ENCODE measurements around the gene TCIRG1.

The TCIRG1 gene

DNA sequence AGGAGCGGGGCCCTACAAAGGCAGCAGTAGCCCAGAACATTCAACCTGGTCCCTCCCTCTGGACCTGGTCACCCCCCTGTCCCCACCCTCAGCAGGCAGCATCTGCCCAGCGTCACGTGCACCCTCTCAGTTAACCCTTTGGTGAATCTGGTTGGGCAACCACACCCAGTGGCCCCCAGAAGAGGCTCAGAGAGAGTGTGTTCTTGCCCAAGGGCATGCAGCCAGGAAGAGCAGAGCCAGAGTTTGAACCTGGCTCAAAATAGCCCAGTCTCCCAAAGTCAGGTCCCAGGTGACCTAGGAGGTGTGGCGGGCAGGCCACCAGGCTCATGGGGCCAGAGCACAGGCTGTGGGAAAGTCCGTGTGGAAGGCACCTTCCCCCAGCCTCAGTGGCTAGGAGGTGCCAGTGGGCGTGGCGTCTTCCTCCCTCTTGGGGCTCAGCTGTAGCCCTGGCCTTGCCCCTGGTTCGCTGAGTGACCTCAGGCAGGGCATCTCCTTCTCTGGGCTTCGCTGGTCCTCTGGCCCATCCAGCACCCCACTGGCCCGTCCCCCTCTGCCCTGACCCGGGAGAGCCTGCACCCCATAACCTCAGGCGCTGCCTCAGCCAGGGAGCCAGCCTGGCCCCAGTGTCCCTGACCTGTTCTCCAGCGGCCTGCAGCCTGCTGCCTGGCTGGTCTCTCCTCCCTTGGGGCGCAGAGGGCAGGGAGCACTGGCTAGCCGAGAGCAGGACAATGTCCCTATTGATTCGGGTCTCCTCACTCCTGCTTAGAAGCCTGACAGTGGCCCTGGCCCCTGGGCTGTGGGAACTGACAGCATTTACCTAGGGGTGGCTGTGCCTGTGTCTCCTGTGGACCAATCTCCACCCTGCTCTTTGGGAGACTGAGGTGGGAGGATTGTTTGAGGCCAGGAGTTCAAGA, 21.7 kb upstream of the TCIRG1 start:
- DNase-seq (ENCODE audit: insufficient read length, low spot score): no peak

DNA sequence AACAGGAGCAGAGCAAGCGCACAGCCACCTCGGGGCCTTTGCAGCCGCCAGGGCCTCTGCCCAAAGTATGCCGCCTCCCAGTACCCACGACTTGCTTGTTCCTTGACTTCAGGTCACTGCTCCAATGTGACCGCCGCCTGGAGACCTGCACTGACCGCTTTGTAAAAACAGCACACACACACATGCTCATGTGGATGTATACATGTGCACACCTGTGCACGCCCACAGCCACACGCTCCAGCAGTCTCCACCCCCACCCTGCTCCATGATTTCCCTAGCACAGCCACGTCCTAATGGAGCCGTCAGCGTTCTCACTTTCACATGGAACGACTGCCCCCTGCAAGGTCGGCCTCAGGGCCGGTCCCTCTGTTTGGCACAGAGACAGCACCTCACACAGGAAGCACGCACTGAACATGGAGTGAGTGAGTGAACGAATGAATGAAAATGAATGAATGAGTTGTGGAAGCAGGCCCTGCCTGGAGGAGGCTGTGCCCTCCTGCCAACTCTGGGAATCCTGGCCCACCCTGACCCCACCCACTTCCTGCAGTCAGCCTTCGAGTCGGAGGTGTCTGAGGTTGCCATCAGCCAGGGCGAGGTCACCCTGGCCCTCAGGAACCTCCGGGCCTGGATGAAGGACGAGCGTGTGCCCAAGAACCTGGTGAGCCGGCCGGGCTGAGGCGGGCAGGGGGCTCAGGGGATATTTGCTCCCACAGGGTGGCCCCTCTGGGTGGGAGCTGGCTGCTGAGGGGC, 20.7 kb upstream of the TCIRG1 start:
- DNase-seq (ENCODE audit: insufficient read length, low spot score) (no peak), FAIRE-seq (no peak)

More for the DNA sequence above, 21.7 kb upstream of the TCIRG1 start:
- no peak for FAIRE-seq

DNA sequence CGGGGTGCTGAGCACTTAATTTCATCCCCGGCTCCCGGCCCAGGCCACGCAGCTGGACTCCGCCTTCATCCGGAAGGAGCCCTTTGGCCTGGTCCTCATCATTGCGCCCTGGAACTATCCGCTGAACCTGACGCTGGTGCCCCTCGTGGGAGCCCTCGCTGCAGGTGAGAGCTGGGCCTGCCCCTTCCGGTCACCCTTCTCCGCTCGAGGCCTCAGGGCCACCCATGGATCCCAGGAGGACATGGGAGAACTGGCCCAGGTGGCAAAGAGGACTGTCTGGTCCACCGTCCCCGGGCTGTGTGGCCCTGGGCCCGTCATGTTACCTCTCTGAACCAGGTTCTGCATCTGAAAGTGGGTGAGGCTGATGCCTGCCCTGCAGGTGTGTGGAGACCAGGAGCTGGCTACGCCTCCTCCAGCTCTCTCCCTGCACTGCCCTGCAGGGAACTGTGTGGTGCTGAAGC, 20.1 kb upstream of the TCIRG1 start:
- no peak for FAIRE-seq

DNA sequence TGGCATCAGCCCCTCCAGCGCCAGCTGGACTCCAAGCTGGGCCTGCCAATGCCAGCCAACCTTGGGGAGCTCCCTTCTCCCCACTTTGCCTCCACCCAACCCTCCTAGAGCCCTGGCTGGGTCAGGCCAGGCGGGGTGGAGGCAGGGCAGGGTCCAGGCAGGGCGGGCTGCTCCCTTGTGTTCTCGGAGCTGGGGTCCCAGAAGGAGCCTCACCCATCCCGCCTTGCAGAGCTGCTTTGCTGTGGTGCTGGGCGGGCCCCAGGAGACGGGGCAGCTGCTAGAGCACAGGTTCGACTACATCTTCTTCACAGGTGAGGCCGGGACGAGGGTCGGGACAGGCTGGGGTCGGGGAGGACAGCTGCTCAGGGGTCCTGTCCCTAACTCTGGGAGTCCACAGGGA, 19.3 kb upstream of the TCIRG1 start:
- DNase-seq (ENCODE audit: insufficient read length, low spot score) (no peak), FAIRE-seq (no peak)

More for the DNA sequence above, 20.1 kb upstream of the TCIRG1 start:
- no peak for DNase-seq (ENCODE audit: insufficient read length, low spot score)

DNA sequence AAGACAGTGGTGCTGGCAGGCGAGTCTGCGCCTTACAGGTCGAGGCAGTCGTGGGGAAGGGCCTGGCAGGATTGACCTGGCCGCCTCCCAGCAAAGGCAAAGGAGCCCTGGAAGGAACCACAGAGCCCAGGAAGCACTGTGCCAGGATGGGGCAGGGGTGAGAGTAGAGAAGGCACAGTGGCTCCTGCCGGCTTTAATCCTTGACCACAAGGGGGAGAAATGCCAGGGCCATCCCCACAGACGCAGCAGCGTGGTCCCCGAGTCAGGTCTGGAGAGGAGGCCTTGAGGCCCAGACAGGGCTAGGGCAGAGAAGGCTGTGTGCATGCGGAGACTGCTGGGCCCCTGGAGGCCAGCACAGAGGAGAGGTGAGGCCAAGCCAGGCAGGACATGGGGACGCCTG, 18.2 kb upstream of the TCIRG1 start:
- no peak for DNase-seq (ENCODE audit: insufficient read length, low spot score)
- no peak for FAIRE-seq

DNA sequence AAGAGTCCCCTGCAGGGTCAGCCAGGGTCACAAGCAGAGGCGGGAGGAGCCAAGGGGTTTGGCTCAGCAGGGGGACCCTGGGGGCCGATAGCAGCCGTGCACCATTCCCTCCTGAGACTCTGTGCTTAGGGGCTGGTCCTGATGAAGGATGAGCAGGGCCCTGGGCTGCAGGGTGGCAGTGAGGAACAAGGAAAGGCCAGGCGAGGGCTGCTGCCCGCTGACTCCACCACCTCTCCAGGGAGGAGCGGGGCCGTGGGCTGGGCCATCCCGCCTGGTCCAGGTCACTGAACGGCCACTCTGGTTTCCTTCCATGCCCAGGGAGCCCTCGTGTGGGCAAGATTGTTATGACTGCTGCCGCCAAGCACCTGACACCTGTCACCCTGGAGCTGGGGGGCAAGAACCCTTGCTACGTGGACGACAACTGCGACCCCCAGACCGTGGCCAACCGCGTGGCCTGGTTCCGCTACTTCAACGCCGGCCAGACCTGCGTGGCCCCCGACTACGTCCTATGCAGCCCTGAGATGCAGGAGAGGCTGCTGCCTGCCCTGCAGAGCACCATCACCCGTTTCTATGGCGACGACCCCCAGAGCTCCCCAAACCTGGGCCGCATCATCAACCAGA, 17.5 kb upstream of the TCIRG1 start:
- FAIRE-seq (no peak), DNase-seq (ENCODE audit: insufficient read length, low spot score) (no peak)

DNA sequence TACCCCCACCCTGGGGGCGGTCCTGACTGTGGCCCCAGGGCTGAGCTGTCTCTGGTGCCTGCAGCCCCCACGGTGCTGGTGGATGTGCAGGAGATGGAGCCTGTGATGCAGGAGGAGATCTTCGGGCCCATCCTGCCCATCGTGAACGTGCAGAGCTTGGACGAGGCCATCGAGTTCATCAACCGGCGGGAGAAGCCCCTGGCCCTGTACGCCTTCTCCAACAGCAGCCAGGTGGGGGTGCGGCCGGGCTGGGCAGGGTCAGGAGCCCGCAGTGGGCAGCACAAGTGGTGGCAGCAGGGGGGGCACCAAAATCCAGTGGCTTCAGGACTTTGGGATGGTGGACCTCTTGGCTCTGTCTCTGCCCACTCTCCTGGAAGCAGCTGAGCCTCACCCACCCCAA, 16.3 kb upstream of the TCIRG1 start:
- no peak for FAIRE-seq
- no peak for DNase-seq (ENCODE audit: insufficient read length, low spot score)

DNA sequence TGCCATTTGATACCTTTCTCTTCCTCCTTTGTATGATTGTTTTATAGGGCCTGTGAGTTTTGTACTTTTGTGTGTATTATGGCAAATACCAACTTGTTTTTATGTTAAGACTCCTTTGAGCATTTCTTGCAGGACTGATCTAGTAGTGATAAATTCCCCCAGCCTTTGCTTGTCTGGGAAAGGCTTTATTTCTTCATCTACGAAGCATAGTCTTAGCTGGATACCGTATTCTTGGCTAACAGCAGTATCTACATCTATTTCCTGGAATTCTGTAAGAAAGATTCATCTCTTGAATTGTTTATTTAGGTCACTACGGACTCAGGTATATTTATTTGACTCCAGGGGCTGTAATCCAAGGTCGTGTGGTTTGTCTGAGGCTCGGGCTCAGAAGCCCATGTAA, 14.3 kb upstream of the TCIRG1 start:
- FAIRE-seq: no peak
- no peak for DNase-seq (ENCODE audit: insufficient read length, low spot score)

DNA sequence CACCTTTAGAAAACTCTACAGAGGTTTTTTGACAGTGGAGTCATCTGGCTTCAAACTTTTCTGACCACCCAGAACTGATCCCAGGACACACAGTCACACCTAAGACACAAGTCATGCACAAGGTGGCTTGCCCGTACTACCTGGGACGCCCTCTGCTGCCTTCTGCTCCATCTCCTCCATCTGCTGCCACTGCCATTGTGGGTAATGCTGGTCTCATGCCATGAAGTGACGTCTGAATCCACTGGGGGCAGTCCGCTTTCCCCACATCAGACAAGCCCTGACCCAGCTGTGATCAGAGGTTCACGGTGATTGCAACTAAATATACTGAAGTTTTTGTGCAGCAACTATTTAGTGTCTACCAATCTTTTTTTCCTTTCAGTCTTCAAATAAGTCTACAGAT, 13.8 kb upstream of the TCIRG1 start:
- DNase-seq (ENCODE audit: insufficient read length, low spot score) (no peak), FAIRE-seq (no peak)

DNA sequence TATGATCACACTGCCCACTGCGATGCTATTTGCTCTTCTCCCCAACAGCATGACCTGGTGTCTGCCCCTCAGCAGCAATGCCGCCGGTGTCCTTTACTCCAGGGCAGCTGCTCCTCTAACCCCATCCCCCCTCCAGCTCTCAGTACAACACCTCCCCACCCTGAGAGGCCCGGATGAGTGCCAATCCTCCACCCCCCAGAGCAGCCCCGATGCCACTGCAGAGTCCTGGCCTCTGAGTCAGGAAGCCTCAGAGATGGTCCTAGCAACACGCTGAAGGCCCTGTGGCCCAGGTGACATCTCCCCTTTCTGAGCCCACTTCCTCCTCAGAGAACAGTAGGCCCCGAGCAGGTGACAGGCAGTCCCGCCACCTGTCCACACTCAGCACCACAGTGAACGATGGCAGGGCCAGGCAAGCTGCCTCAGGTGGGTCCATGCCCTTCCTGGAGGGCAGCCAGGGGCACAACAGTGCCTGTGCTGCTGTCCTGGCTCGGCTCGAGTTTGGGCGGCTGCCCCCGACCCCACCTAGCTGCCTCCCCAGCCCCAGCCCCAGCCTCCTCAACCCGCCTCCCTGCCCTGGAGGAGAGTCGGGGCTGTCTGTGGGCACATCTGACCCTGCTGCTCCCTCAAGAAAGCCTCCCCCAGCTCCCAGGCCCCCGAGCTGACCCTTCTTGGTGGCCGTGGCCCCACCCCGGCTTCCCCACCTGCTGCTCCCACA, 12.3 kb upstream of the TCIRG1 start:
- FAIRE-seq: no peak
- no peak for DNase-seq (ENCODE audit: insufficient read length, low spot score)

DNA sequence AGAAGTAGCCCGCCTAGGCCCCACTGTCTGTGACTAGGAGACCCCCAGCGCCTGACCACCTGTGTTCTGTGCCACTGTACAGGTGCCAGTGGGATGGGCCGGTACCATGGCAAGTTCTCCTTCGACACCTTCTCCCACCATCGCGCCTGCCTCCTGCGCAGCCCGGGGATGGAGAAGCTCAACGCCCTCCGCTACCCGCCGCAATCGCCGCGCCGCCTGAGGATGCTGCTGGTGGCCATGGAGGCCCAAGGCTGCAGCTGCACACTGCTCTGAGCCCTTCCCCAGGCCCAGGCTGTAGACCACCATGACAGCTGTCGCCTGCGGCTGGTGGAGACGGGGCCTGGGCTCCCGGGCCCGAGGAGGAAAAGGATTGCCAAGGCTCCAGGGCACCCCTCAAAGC, 11.2 kb upstream of the TCIRG1 start:
- no peak for DNase-seq (ENCODE audit: insufficient read length, low spot score)
- no peak for FAIRE-seq

DNA sequence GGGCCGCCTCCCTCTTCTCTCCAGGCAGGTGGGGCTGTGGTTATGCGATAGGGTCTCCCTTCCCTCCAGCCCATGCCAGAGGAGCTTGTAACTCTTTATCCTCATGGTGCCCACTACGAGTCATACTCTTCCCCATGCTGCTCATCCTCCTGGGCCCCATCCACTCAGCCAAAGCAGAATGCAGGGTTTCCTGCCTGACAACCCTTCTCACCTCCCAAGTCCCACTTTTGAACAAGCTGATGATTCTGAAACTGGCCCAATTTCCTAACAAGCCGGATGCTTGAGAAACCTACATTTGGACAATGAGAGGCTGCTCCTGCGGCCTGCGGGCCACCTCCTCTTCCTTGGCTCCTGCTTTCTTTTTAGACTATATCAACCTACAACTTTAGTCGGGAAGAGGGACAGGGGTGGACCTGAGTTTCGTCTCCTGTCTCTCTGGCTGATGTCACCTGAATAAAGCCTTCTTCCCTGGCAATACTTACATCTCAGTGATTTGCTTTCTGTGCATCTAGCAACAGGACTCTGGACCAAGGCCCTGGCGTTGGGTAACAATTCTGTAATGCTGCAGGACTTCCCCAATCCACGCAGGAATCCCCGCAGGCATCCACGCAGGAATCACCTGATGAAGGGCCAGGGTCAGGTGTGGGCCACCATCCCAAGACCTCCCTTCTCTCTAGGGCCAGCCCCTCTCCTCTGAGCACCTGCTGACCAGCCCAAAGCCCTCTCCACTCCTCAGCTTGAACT, 9.9 kb upstream of the TCIRG1 start:
- no peak for DNase-seq (ENCODE audit: insufficient read length, low spot score)
- FAIRE-seq: no peak

DNA sequence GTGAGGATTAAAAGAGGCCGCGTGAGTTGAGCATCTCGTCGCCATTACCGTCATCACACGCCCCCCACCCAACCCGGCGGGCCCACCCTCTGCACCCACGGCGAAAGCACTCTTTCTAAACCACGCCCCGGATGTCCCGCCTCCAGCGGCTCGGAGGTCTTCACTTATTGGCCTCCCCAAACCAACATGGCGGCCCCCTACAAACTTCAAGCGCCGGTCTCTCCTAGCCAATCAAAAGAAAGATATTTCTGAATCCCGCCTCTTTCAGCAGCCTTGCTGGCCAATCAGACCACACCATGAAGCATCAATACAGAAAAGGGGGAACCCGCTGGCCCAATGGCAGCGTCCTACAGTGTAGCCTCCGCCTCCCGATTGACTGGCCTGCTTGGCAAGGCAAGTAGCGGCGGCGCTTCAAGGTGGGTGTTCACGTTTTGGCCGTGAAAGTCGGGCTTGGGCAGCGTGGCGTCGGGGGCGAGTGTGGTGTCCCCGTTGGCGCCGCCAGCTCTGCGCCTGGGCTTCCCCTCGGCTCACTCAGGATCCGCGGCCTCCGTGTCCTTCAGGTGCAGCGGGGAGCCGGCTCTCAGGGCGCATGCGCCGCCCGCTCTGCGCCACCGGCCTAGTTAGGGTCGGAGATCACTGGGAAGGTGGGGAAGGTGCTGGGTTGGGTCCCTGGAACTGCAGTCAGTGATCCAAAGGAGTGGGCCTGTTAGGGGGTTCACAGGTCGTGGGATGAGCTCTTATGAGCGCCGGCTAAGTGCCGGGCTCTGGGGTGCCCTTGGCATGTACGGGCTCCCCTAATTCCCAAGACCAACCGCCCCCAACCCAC, 8.3 kb upstream of the TCIRG1 start, which contains the start of gene NDUFS8:
NDUFS8 (plus strand) TSS at position 364 of the 826 bp plus-strand sequence. CDS start 1,471 bp downstream, outside the sequence.
- DNase-seq (ENCODE audit: insufficient read length, low spot score) (peak; percentile 99), FAIRE-seq (peak; percentile 100)

DNA sequence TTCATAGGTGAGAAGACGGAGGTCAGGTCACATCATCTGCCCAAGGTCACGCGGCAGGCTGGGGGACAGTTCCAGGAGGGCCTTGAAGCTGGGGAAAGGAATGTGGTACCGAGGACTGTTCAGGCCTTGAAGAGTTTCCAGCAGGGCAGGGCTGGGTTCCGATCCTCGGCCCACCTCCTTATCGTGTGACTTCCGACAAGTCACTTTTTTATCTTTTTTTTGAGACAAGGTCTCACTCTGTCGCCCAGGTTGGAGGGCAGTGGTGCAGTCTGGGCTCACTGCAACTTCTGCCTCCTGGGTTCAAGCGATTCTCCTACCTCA, 7.7 kb upstream of the TCIRG1 start:
- no peak for FAIRE-seq
- no peak for DNase-seq (ENCODE audit: insufficient read length, low spot score)

DNA sequence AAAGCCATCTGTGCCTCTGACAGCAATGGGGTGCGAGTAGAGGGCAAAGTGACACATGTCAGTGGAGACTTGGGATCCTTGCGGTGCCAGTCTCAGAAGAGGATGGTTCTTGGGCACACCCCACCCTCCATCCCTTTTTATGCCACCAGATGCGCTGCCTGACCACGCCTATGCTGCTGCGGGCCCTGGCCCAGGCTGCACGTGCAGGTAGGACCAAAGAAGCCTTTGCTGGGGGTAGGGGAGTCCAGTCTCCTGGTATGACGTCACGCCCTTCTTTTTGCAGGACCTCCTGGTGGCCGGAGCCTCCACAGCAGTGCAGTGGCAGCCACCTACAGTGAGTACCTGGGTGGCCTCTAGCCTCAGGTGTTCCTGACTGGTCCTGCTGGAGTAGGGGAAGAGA, 6.8 kb upstream of the TCIRG1 start:
- DNase-seq (ENCODE audit: insufficient read length, low spot score) (no peak), FAIRE-seq (no peak)

DNA sequence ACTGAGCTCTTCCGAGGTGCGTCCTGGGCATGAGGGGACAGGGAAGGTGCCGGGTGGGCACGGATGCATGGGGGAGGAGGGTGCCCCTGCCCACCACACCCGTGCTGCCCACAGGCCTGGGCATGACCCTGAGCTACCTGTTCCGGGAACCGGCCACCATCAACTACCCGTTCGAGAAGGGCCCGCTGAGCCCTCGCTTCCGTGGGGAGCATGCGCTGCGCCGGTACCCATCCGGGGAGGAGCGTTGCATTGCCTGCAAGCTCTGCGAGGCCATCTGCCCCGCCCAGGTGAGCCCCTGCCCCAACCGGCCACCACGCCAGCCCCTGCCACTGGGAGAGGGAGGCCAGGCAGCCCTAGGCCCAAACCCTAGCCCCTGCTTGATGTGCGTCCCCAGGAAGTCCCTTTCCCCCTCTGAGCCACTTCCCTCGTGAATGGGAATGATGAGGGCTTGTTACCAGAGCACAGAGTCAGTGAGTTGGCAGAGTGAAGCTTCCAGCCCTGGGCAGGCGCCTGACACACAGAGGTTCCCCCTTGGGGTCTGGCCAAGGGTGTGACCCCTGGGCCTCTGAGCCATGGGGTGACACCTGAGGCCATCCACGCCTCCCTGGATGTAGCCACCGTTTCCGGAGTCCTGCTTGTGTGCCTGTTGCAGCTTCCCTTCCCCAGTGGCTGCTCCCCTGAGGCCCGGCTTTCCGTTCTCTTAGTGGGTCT, 5.7 kb upstream of the TCIRG1 start:
- no peak for DNase-seq (ENCODE audit: insufficient read length, low spot score)
- FAIRE-seq: no peak

DNA sequence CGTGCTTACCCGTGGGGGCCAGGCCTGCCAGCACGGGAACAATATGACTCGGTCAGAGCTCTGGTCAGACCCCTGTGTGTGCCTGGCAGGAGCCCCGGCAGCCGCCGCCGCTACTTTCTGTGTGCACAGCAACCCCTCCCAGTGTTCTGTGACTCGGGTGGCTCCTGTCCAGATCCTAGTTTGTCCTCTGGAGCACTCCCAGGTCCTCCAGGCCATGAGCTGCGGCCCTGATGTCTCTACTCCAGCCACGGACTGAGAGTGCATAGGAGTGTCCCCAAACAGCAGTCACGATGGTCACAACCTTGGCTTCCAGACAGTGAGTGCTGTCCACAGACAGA, 5.1 kb upstream of the TCIRG1 start:
- DNase-seq (ENCODE audit: insufficient read length, low spot score) (no peak), FAIRE-seq (no peak)

DNA sequence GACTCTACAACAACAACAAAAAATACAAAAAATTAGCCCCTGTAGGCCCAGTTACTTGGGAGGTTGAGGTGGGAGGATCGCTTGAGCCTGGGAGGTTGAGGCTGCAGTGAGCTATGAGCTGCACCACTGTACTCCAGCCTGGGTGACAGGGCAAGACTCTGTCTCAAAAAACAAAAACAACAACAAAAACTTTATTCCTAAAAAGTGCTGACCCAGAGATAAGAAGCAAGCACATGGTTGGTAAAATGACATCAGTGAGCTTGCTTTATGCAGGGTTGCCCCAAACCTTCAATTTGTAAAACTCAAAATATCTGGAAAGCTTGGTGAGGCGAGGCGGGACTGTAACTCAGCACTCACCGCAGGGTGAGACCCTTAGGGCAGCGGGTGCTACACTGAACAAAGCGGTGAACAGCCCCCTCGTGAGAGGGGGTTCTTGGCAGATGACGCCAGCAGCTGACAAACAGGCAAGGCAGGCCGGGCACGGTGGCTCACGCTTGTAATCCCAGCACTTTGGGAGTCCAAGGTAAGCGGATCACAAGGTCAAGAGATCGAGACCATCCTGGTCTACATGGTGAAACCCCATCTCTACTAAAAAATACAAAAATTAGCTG, 3.5 kb upstream of the TCIRG1 start:
- FAIRE-seq (no peak), DNase-seq (ENCODE audit: insufficient read length, low spot score) (no peak)
